Fibroblast of skin of back (primary cell): ENCODE results near the gene PNLDC1.
A peak's percentile ranks its signal among the peaks of the same experiment; 100 is the strongest.
"Not testable (repeated sequence)": the region's sequence is repeated elsewhere in the genome, so short reads cannot be mapped to it uniquely, and the experiment has no call there.

Experiments used
- DNase-seq: peaks from one replicate; pipeline ENCODE4 v3.0.0-alpha.2; 2013

The PNLDC1 gene

GRCh38 chr6:159778542-159779103 is 21.5 kb upstream of the PNLDC1 start:
- DNase-seq: no peak

GRCh38 chr6:159788276-159788675 is 11.8 kb upstream of the PNLDC1 start:
- no peak for DNase-seq

- DNase-seq: peak; percentile 44
These were observed 11.2 kb upstream of the PNLDC1 start for GRCh38 chr6:159788753-159789376.

- DNase-seq: peak; percentile 100
These were observed 10.5 kb upstream of the PNLDC1 start, which contains the start of gene TCP1 for GRCh38 chr6:159789377-159790148. Gene TCP1, minus strand, starts transcription at chr6:159789602. Its CDS starts 134 bp downstream, at chr6:159789468.

- DNase-seq: peak; percentile 99
These were observed 9.7 kb upstream of the PNLDC1 start, which contains the start of gene MRPL18 for GRCh38 chr6:159790149-159790955. Gene MRPL18, plus strand, starts transcription at chr6:159790467. Its CDS starts 121 bp downstream, at chr6:159790588.

GRCh38 chr6:159790956-159791598 is 9.0 kb upstream of the PNLDC1 start:
- no peak for DNase-seq

- not testable (repeated sequence) for DNase-seq
These were observed 5.1 kb upstream of the PNLDC1 start for GRCh38 chr6:159794976-159795375.

- DNase-seq: no peak
These were observed 2.5 kb upstream of the PNLDC1 start for GRCh38 chr6:159797554-159797953.

GRCh38 chr6:159801935-159802334 is 1.9 kb downstream of the PNLDC1 start:
- no peak for DNase-seq

GRCh38 chr6:159804504-159804903 is 4.4 kb downstream of the PNLDC1 start:
- no peak for DNase-seq

GRCh38 chr6:159805440-159806020 is 5.5 kb downstream of the PNLDC1 start:
- no peak for DNase-seq

GRCh38 chr6:159806021-159806458 is 6.0 kb downstream of the PNLDC1 start:
- no peak for DNase-seq

GRCh38 chr6:159807150-159807858 is 7.2 kb downstream of the PNLDC1 start:
- DNase-seq: no peak

GRCh38 chr6:159808647-159809046 is 8.6 kb downstream of the PNLDC1 start:
- DNase-seq: no peak

GRCh38 chr6:159809149-159809548 is 9.1 kb downstream of the PNLDC1 start:
- no peak for DNase-seq

- no peak for DNase-seq
These were observed 13.7 kb downstream of the PNLDC1 start for GRCh38 chr6:159813781-159814180.

- no peak for DNase-seq
These were observed 15.3 kb downstream of the PNLDC1 start for GRCh38 chr6:159815410-159815809.

GRCh38 chr6:159816775-159817174 is 16.7 kb downstream of the PNLDC1 start:
- DNase-seq: not testable (repeated sequence)

GRCh38 chr6:159817951-159818739 is 18.1 kb downstream of the PNLDC1 start:
- DNase-seq: no peak

GRCh38 chr6:159819098-159819497 is 19.0 kb downstream of the PNLDC1 start:
- no peak for DNase-seq
